HL-60/S4 (cell line): ENCODE measurements around the gene NOD1.
"Not testable (repeated sequence)": the region's sequence is repeated elsewhere in the genome, so short reads cannot be mapped to it uniquely, and the experiment has no call there.

ENCODE experiments used
- in situ Hi-C: fragments of 300-500 bp; cut with MboI; formaldehyde crosslinking; loops from 2 replicates; pipeline ENCODE4 v1.14.3; 2022; ENCODE audit warnings: low sequenced_read_pairs

The NOD1 gene

DNA sequence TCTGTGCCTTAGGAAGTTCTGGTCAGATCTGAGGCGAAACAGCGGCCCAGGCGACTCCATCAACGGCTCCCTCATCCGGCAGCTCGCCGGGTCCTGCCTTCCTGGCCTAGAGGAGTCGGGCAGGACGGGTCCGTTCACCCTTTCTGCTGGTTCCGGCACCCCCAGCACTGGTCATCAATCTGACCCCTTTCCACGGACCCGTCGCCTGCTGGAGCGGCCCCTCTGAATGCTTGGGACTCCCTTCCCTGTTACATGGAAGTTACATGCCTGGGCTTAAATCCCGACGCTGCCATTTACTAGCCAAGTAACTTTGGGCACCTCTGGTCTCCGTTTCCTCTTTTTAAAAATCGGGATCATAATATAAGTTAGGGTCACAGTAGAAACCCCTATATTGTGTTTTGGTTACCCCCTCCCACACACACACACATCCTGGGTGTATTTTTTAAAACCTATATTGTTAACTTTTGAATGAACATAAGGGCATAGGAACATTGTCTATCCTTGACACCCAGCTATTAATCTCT is 26.7 kb upstream of the NOD1 start:
- in situ Hi-C loops: no loop called here

DNA sequence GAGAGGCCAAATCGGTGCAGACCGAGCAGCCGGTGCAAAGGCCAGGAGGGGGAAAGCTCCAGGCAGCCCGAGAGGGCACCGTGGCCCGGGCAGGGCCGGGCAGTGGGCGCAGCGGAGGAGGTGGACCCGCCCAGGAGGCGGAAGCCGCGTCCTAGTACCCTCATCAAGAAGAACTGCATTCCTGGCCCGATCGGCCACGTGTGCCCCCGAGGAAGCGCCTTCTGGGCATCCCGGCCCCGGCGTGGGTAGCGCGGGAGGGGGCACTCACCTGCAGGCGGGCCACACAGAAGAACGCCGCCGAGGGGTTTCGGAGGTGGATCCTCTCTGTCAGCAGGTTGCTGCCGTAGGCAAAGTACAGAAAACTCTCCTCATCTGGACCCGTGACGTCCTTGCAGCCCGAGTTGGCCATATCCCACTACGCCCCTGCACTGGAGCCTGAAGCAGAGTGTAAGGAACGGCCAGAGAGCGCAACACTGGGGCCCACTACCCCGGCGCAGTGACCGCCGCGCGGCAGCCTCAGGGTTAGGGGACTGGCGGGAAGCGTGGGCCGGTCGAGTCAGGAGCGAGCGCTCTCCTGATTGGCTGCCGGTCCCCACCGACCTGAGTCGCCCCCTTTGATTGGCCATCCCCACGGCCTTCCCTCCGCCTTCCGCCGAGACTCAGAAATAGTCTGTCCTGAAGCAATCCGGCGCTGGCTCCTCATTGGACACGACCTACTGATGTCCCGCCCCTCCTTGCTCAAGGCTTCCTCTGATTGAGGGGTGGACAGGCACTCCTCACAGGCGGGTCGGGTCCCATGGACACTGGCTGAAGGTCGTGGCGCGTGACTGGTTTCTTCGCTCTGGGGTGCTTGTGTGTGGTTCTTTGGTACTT is 26.0 kb upstream of the NOD1 start, which contains the start of gene GGCT:
Gene GGCT (minus strand): TSS at position 529 of the 873 bp plus-strand sequence. CDS start 120 bp downstream, at position 409.
- in situ Hi-C loops: no loop called here

DNA sequence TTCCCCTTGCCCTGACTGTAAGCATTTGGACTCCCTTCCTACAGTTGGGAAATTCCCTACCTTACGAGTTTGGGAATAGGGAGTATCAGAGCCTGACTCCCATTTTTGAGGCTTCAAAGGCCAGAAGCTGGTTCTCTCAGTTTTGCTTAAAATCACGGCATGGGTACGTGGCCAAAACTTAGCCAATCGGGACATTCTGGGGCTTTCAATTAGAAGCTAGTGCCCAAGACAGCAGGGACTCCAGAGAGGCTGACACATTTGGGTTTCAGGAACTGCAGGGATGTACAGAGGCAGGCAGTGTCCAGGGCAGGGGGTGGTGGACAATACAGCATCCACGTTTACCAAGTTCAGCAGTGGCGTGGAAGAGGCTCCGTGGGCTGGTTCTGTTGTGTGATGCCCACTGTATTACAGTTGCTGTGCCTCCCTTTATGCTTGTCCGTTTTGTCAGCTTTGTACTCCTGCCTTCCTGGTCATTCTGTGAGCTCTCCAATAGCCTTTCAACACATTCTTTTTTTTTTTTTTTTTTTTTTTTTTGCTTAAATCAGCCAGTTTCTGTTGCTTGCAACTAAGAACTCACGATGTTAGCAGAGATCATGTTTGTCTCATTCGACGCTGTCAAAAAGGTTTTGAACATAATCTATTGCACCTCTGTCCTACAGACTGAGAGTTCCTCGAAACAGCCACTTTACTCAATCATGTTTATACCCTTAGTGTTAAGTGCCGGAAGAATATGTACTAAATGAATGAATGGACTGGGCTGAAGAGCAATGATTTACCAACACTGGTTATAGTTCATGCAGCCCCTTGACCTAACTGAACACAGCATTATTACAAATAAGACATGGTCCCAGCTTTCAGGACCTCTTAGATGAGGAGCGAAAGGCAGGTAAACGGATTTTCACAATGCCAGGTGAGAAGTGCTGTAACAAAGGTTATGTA is 25.0 kb upstream of the NOD1 start:
- in situ Hi-C loops: no loop called here

DNA sequence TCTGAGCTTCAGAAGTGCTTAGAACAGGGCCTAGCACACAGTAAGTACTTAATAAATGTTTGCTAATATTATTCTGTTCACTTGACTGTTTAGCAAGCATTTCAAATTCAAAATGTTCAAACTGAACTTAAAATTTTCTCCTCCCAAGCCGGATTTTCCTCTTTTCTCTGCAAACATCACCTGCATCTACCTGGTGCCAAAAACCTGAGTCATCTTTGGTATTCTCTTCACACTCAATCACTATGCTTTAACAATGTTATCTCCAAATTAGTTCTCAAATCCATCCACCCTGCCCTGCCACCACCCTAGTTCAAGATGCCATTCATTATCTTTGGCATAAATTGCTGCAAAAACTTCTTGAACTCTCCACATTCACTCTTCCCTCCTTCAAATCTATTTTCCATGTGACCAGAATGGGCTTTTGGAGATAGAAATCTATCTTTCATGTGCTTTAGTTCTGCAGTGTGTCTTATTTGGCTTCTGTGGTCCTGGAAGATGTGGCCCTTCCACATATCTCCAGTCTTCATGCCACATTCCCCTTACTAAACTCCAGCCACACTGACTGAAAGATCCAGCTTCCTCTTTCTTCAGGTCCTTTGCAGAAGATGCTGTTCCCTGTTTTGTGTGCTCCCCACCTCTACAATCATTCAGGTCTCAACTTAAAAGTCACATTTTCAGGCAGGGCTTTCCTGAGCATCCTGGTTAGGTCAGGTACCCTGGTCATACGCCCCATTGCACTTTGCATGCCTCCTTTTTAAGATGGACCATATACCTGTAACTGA is 24.1 kb upstream of the NOD1 start:
- in situ Hi-C loops: no loop called here

DNA sequence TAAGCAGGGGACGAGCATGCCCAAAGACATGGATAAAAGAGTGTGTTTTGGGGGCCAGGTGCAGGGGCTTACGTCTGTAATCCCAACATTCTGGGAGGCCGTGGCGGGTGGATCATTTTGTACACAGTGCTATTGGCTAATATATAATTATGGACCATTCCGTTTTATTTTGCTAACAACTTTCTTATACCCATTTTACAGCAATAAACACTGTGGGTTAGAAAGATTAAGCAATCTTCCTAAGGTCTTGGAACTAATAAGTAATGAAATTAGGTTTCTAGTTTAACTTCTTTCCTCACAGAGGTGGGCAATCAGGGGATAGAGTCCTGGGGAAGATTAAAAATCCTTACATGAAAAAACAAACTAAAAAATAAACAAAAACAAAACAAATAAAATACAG is 22.7 kb upstream of the NOD1 start:
- in situ Hi-C loops: no loop called here

DNA sequence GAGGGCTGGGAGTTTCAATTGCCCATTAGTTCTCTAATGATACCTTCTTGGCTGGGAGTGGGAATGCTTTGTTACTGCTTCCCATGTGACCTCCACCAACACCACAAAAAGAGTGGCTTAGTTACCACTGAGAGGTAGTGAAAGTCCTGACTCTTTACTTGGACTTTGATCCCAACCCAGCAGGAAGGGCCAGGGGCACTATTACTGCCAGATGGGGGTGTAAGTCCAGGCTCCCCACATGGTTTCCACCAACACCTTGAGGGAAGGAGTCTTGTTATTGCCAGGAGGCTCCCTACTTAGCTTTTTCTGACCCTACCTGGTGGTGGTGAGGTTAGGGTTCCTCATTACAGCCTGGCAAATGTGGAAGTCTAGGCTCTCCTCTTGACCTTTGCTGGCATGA is 14.6 kb upstream of the NOD1 start:
- in situ Hi-C loops: no loop called here

DNA sequence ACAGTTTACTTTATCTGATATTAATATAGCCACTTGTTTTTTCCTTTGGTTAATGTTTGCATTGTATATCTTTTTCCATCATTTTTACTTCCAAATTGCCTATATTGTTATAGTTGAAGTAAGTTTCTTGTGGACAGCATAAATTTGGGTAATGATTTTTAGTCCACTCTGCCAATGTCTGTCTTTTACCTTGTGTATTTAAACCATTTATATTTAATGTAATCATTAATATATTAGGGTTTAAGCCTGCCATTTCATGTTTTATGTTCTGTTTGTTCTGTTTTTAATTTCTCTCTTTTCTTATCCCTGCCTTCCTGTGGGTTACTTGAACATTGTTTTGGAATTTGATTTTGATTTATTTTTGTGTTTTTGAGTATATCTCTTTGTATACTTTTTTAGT is 12.8 kb upstream of the NOD1 start:
- in situ Hi-C loops: no loop called here

DNA sequence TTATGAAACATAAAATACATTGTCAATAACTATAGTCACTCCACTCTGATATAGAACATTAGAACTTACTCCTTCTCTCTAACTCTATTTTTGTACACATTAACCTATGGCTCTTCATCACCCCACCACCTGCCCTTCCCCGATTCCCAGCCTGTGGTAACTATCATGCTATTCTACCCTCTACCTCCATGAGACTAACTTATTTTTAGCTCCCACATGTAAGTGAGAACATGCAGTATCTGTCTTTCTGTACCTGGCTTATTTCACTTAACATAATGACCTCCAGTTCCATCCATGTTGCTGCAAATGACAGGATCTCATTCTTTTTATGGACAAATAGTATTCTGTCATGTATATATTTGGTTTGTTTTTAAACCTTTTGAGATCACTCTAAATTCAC is 8.8 kb upstream of the NOD1 start:
- in situ Hi-C loops: no loop called here

DNA sequence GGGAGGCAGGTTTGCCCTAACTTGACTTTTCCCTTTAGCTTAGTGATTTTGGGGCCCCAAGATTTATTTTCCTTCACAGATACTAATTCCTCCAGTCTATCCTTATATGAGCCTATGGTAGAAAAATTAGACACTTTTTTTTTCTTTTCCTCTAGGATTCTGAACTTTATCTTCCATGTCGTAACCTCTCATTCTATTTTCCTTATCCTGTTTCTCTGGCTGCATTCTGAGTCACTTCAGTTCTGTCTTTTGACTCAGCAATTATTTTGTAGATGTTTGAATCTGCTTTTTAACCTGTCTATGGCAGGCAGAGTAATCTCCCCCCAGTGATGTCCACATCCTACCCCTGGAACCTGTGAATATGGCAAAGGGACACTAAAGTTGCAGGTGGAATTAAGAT is 7.1 kb upstream of the NOD1 start:
- in situ Hi-C loops: no loop called here

DNA sequence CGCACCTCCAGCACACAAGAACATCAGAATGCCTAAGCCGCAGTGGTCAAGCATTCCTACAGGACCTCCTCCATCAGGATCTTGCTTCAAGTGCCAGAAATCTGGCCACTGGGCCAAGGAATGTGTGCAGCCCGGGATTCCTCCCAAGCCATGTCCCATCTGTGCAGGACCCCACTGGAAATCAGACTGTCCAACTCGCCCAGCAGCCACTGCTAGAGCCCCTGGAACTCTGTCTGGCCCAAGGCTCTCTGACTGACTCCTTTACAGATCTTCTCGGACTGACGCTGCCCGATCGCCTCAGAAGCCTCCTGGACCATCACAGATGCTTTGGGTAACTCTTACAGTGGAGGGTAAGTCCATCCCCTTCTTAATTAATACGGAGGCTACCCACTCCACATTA is 2.8 kb upstream of the NOD1 start:
- in situ Hi-C loops: not testable (repeated sequence)

DNA sequence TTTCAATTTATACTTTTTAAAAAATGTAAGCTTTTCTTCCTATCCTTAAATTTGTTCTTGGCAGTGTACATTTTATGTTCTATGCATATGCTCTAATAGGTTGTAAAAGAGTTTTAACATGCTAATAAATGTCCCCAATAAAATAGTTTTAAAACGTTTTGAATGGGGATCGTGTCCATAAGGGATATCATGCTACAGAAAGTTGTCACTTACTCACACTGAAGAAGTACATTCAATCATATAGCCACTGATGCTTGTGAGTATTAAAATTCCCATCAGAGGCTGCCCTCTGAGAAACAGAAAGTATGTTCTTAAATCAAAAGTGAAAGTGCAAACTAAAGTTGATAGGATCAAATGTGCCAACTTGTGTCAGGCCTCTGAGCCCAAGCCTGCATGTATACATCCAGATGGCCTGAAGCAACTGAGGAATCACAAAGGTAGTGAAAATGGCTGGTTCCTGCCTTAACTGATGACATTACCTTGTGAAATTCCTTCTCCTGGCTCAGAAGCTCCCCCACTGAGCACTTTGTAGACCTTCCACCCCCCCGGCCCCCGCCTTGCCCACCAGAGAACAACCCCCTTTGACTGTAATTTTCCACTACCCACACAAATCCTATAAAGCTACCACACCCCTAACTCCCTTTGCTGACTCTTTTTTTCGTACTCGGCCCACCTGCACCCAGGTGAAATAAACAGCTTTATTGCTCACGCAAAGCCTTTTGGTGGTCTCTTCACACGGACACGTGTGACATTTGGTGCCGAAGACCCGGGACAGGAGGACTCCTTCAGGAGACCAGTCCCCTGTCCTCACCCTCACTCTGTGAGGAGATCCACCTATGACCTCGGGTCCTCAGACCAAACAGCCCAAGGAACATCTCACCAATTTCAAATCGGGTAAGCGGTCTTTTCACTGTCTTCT is 877 bp upstream of the NOD1 start:
- in situ Hi-C loops: no loop called here

DNA sequence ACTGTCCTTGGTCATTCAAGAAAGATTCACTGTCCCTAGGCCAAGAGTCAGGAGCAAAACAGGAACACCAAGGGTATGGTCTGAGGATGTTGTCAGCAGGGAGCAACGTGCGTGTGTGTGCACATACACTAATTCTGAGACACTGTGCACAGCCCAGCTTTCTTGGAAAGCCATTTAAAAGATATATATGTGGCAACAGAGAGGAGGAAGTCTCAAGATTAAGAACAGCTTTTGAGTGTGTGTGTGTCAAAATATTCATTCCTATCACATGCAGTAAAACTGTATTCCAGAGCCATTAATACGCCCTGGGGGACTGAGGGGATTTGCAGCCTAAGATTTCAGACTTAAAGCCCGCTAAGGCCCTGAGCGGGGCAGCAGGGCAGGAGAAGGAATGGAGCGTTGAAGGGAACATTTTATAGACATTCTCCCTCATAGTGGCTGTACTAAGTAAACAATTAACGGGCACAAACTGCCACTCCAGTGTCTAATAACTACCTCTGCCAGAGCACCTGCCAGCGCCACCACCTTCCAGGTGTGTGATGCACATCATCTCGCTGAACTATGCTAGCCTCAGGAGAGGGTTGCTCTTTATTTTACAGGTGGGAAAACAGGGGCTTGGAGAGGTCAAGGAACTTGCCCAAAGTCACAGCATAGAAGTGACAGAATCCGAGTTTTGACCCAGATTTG is 2.0 kb downstream of the NOD1 start:
- in situ Hi-C loops: no loop called here

DNA sequence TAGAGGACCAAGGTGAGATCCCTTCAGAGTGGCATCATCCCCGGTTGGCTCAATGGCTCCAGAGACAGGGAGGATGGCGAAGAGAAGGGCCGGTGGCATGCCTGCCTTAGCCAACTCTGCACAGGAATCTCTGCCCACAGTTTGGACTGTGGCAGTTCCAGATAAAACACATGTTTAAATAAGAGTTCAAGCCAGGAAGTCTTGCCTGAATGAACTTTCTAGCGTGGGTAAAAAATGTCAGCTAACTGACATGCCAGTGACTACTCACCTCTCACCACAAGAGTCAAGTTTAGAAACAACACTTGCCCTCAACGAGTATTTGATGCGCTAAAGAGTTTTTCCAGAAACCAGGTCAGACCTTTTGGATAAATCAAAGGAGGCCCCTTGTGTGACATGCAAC is 3.0 kb downstream of the NOD1 start:
- in situ Hi-C loops: no loop called here

DNA sequence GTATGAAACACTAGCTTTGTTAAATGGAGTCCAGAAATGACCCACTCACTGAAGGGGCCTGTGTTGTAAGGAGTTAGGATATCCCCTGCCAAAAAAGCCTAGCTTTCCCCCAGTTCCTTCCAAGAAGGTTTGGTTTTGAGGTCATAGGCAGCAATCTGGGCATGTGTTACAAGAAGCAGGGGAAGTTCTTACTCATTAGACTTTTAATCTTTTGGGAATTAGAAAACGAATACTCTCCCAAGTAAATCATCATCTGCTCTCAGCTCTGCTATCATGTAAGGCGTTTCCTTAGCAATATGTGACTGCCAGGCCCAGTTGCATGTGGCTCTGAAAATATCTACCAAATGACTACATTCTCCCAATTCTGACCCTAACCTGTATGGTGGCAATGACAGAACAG is 3.7 kb downstream of the NOD1 start:
- in situ Hi-C loops: no loop called here

DNA sequence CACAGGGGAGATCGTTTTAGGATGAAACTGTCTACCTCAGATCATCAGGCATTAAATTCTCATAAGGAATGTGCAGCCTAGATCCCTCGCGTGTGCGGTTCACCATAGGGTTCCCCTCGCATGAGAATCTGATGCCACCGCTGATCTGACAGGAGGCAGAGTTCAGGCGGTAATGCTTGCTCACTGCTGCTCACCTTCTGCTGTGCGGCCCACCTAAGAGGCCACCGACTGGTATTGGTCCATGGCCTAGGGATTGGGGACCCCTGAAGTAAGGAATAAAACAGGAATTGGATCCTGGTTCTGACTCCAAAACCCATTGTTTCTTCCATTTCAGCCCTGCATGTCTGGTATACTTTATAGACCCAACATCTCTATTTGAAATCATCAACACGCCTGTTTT is 4.1 kb downstream of the NOD1 start:
- in situ Hi-C loops: no loop called here

DNA sequence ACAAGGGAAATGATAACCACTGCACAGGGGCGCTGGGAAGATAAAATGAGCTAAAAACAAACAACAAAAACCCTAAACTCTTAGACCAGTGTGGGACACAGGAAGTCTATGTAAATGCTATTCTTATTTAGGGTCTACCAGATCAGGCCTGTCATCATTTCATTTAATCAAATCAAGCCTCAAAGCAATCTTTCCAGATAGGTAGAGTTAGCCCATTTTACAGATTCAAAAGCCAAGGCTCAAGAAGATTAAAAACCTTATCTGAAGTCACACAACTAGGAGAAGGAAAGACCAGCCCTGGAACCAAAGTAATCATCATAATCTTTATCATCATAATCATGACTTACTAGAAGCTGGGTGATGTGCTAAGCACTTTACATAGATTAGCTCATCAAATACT is 4.7 kb downstream of the NOD1 start:
- in situ Hi-C loops: no loop called here

DNA sequence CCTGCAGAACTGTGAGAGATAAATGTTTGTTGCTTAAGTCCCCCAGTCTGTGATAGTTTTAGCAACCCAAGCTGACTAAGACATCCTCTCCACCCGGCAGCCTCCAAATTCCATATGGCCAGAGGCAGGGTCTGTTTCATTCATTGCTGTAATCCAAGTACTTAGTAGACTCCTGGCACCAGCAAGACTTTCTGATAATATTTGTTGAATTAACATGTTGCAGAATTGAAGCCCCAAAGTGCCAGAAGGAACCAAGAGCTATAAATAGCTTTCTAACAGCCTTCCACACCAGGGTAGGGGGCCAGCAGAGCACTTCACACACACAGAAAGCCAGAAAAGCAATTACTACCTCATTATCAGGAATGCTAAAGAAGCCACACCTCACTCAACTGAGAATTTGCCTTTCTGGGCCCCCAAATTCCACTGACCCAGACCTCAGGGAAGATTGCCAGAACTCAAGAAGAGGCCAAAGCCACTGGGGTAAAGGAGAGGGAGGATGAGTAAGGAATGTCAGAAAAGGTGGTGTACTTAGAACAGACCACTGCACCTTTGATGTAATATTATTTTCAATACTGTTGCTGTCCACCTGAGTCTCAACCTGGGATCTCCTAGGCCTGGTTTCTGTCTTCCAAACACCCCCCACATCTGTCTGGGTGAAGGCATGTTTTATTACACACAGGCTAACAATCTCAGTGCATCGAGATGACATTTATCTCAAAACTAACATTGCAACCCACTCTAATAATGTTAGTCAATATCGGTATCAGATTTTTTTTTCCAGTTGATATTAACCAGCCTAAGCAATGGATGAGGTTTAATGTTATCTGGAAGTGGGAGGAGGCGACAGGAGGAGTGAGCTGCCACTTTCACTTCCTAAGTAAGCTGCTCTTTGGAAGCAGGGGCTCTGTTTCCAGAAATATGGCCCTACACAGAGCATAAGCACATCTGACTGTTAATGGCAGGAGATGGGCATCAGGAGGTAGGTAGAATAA is 5.5 kb downstream of the NOD1 start:
- in situ Hi-C loops: no loop called here
